Measurements from ENCODE around the gene STAG3. TPM values are rescaled to one million over a fixed set of nuclear protein-coding genes. Genes with fewer than 3 reads are reported as not detected.
A peak's percentile ranks its signal among the peaks of the same experiment; 100 is the strongest.

Gene STAG3
- total and polyA plus RNA-seq, 2 donors (not counting 1 experiment from before 2014, with no cell fraction given): 24.8 to 33.4 TPM

DNA sequence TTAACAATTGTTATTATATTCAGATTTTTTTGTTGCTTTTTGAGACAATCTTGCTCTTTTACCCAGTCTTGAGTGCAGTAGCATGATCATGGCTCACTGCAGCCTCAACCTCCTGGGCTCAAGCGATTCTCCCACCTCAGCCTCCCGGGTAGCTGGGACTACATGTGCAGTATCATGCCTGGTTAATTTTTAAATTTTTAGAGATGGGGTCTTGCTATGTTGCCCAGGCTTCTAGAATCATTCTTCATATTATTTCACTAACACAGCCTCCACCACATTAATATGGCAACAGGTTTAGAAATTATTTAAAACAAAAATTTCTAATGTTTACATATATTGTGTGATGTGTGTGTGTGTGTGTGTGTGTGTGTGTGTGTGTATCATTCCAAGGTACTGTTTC, 30.4 kb upstream of the STAG3 start:
- Histone ChIP-seq H4K20me1 (ENCODE audit: control insufficient read depth, insufficient read depth, low read length, poor library complexity, severe bottlenecking) (no peaks in the 10 kb centered on the region), H3K36me3 (replicated peaks in 1 of 2; ENCODE audit: control extremely low read depth in 1 of 2, control insufficient read depth in 1 of 2, extremely low read depth in 1 of 2, insufficient read depth in 2 of 2, low read length in 1 of 2) (peaks cover 0 to 5% of the 10 kb centered on the region in 2 experiments), H2AFZ (ENCODE audit: insufficient read depth, low read depth, low read length, poor library complexity, severe bottlenecking) (no peak overlapping the region), H3K79me2 (ENCODE audit: control insufficient read depth, insufficient read depth, low read length) (peaks cover 33% of the 10 kb centered on the region), H3K4me3 (ENCODE audit: control extremely low read depth in 1 of 5, extremely low read depth in 1 of 5, insufficient read depth in 1 of 5, low read depth in 2 of 5, low read length in 4 of 5) (no peak overlapping the region), H3K9me3 (ENCODE audit: control extremely low read depth in 1 of 3, control insufficient read depth in 2 of 3, insufficient read depth in 1 of 3, low read length in 2 of 3) (no peaks in the 10 kb centered on the region), H3K27ac (ENCODE audit: low read length in 2 of 2) (no peak overlapping the region), H3K4me1 (ENCODE audit: control insufficient read depth in 2 of 2, insufficient read depth in 2 of 2, low read length in 2 of 2) (peaks cover 22 to 32% of the 10 kb centered on the region in 2 donors), H3K27me3 (replicated peaks in 1 of 4; ENCODE audit: control extremely low read depth in 1 of 4, control insufficient read depth in 3 of 4, insufficient read depth in 4 of 4, low read length in 3 of 4) (no peaks in the 10 kb centered on the region), H3K4me2 (replicated peaks; ENCODE audit: low read depth, low read length, poor library complexity, severe bottlenecking) (no peak overlapping the region), H3K9ac (ENCODE audit: low read length) (no peak overlapping the region)
- ChIA-PET POLR2A (interaction anchor here (1.2 to 2.5 kb wide), 3 partner anchors 10 to 74 kb away, joined by 3 to 16 read pairs (median 11); partner anchors contain the start of genes GPC2, STAG3 and TRAPPC14), CTCF (interaction anchor here (0.6 to 1.4 kb wide), 5 partner anchors 8 to 412 kb away, joined by 3 read pairs; no protein-coding TSS in a partner anchor)
- ATAC-seq (ENCODE audit: low read depth): no peak
- H3K4me3 Mint-ChIP-seq: peak overlapping the region; percentile 88
- no peak overlapping the region for H3K27ac Mint-ChIP-seq
- peaks cover 26% of the 10 kb centered on the region for H3K4me1 Mint-ChIP-seq
- no peak for DNase-seq
- WGBS (ENCODE audit: insufficient coverage): no CpG with 5 or more reads among the region's 2 CpGs
- H3K27me3 Mint-ChIP-seq: no peaks in the 10 kb centered on the region
- TF ChIP-seq EZH2 (IDR thresholded peaks at IDR 0.05; ENCODE audit: borderline replicate concordance, insufficient read depth, low read depth, low read length, poor library complexity, severe bottlenecking): no peak
- TF ChIP-seq, protein P1, sequence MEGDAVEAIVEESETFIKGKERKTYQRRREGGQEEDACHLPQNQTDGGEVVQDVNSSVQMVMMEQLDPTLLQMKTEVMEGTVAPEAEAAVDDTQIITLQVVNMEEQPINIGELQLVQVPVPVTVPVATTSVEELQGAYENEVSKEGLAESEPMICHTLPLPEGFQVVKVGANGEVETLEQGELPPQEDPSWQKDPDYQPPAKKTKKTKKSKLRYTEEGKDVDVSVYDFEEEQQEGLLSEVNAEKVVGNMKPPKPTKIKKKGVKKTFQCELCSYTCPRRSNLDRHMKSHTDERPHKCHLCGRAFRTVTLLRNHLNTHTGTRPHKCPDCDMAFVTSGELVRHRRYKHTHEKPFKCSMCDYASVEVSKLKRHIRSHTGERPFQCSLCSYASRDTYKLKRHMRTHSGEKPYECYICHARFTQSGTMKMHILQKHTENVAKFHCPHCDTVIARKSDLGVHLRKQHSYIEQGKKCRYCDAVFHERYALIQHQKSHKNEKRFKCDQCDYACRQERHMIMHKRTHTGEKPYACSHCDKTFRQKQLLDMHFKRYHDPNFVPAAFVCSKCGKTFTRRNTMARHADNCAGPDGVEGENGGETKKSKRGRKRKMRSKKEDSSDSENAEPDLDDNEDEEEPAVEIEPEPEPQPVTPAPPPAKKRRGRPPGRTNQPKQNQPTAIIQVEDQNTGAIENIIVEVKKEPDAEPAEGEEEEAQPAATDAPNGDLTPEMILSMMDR (IDR thresholded peaks at IDR 0.05): no peak
- intact Hi-C loops (cut with micrococcal nuclease): loop anchor here (5.0 kb wide), 2 partner anchors 65 to 125 kb away; no protein-coding TSS in a partner anchor
- no peaks in the 10 kb centered on the region for H3K9me3 Mint-ChIP-seq (ENCODE audit: insufficient read depth)

DNA sequence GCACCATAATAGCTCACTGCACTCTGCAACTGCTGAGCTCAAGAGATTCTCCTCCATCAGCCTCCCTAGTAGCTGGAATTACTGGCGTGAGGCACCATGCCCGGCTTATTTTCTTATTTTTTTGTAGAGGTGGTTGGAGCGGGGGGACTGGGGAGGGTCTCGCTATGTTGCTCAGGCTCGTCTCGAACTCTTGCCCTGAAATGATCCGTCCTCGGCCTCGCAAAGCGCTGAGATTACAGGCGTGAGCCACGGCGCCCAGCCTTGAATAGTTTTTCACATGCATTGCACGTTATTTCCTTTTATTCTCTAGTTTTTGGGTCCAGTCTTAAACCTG, 29.5 kb upstream of the STAG3 start:
- Histone ChIP-seq H3K4me3 (ENCODE audit: control extremely low read depth in 1 of 5, extremely low read depth in 1 of 5, insufficient read depth in 1 of 5, low read depth in 2 of 5, low read length in 4 of 5) (peak overlapping the region; percentile 38 to 98 (median 67)), H3K4me1 (ENCODE audit: control insufficient read depth in 2 of 2, insufficient read depth in 2 of 2, low read length in 2 of 2) (peaks cover 31 to 40% of the 10 kb centered on the region in 2 donors), H3K9me3 (ENCODE audit: control extremely low read depth in 1 of 3, control insufficient read depth in 2 of 3, insufficient read depth in 1 of 3, low read length in 2 of 3) (no peaks in the 10 kb centered on the region), H4K20me1 (ENCODE audit: control insufficient read depth, insufficient read depth, low read length, poor library complexity, severe bottlenecking) (no peaks in the 10 kb centered on the region), H3K9ac (ENCODE audit: low read length) (peak overlapping the region; percentile 99), H3K27me3 (replicated peaks in 1 of 4; ENCODE audit: control extremely low read depth in 1 of 4, control insufficient read depth in 3 of 4, insufficient read depth in 4 of 4, low read length in 3 of 4) (no peaks in the 10 kb centered on the region), H3K36me3 (replicated peaks in 1 of 2; ENCODE audit: control extremely low read depth in 1 of 2, control insufficient read depth in 1 of 2, extremely low read depth in 1 of 2, insufficient read depth in 2 of 2, low read length in 1 of 2) (peaks cover 0 to 11% of the 10 kb centered on the region in 2 experiments), H2AFZ (ENCODE audit: insufficient read depth, low read depth, low read length, poor library complexity, severe bottlenecking) (peak overlapping the region; percentile 98), H3K4me2 (replicated peaks; ENCODE audit: low read depth, low read length, poor library complexity, severe bottlenecking) (peak overlapping the region; percentile 97), H3K79me2 (ENCODE audit: control insufficient read depth, insufficient read depth, low read length) (peaks cover 42% of the 10 kb centered on the region), H3K27ac (ENCODE audit: low read length in 2 of 2) (peak overlapping the region; percentile 82 to 97)
- POLR2A ChIA-PET: interaction anchor here (0.7 to 2.5 kb wide), 15 partner anchors 9 to 437 kb away, joined by 3 to 16 read pairs (median 5); partner anchors contain the start of genes AP4M1, GAL3ST4, GPC2 and MEPCE
- TF ChIP-seq, protein P1 (IDR thresholded peaks at IDR 0.05): no peak
- WGBS (ENCODE audit: insufficient coverage): 24% methylated on average over 13 of the region's 14 CpGs
- DNase-seq (no peak), ATAC-seq (ENCODE audit: low read depth) (no peak)
- H3K27me3 Mint-ChIP-seq: no peaks in the 10 kb centered on the region
- peak overlapping the region; percentile 95 for H3K27ac Mint-ChIP-seq
- intact Hi-C loops (cut with micrococcal nuclease): loop anchor here (1.0 to 5.0 kb wide), 8 partner anchors 10 to 280 kb away; partner anchors contain the start of genes AP4M1, GPC2, MCM7 and STAG3
- H3K4me1 Mint-ChIP-seq: peaks cover 31% of the 10 kb centered on the region
- peak overlapping the region; percentile 88 for H3K4me3 Mint-ChIP-seq
- CTCF ChIA-PET: interaction anchor here (0.9 to 3.5 kb wide), 10 partner anchors 9 to 260 kb away, joined by 3 to 27 read pairs (median 3); partner anchors contain the start of genes GPC2, MCM7, STAG3 and TRAPPC14
- H3K9me3 Mint-ChIP-seq (ENCODE audit: insufficient read depth): no peaks in the 10 kb centered on the region
